Sigmoid colon (tissue), 4 donors: ENCODE data around the gene DKK2.

ENCODE experiments used
- CTCF ChIP-seq, 4 experiments: fragments of 450-650 bp in 3 of 4; fragments of 200-600 bp in 1 of 4; IDR thresholded peaks; one replicate each; pipeline ENCODE4 v1.5.1; 2016 to 2019; ENCODE audit warnings: antibody characterized with exemption in 4 of 4, mild to moderate bottlenecking in 3 of 4, moderate library complexity in 2 of 4
- EP300 ChIP-seq, 4 donors: sonication (generic); formaldehyde crosslinking; IDR thresholded peaks; one replicate each; pipeline ENCODE4 v1.6.1; 2017; ENCODE audit warnings: antibody characterized with exemption in 4 of 4
- POLR2A ChIP-seq, 2 donors: fragments of 450-650 bp; IDR thresholded peaks; one replicate each; pipeline ENCODE4 v1.6.1; 2016; ENCODE audit warnings: antibody characterized with exemption in 2 of 2, mild to moderate bottlenecking in 2 of 2, moderate library complexity in 2 of 2

GRCh38 chr4:107058828-107059227, 22.7 kb upstream of the DKK2 start:
- TF ChIP-seq CTCF (IDR thresholded peaks at IDR 0.05) (no peak), POLR2A (IDR thresholded peaks at IDR 0.05) (no peak), EP300 (IDR thresholded peaks at IDR 0.05) (no peak)
